ENCODE results near the gene CELA2B. TPM values are rescaled to one million over a fixed set of nuclear protein-coding genes. Genes with fewer than 3 reads are reported as not detected.

CELA2B gene
- total RNA-seq, 2 donors from 2014 or later, result 333 to 1,481 TPM

DNA sequence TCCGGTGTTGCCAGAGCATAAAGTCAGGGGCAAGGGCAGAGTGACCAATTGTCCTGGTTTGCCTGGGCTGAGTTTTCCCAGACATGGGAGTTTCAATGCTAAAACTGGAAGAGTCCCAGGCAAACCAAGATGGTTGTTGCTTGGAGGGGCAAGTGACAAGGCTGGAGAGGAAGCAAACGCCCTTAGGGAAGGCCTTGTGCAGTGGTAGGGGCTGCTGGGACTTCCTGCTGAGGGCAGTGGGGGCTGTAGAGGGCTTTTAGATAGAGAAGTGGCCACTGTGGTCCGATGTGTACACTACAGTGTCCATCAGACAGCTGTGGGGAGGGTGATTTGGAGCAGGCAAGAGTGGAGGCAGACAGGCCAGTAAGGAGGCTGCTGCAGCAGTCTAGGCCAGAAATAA lies 26.3 kb upstream of the CELA2B start:
- ATAC-seq, result peak; percentile 11
- H3K9me3 ChIP-seq, result no peaks in the 10 kb centered on the region
- DNase-seq, result peak; percentile 43 to 69 (median 56)
- intact Hi-C loops (cut with DNase I), result no loop called here
- peak overlapping the region; percentile 67 to 89 (median 85) for H3K27ac ChIP-seq
- WGBS, 2 donors, result 22 to 34% methylated on average over 3 of the region's 3 CpGs
- no peaks in the 10 kb centered on the region for H3K27me3 ChIP-seq
- H3K4me3 ChIP-seq, result no peak overlapping the region
- peaks cover 48% of the 10 kb centered on the region for H3K4me1 ChIP-seq
- peaks cover 0 to 7% of the 10 kb centered on the region in 2 donors for H3K36me3 ChIP-seq (replicated peaks in 1 of 2; ENCODE audit: insufficient read depth in 1 of 2, low read depth in 2 of 2)
- TF ChIP-seq, protein P1, sequence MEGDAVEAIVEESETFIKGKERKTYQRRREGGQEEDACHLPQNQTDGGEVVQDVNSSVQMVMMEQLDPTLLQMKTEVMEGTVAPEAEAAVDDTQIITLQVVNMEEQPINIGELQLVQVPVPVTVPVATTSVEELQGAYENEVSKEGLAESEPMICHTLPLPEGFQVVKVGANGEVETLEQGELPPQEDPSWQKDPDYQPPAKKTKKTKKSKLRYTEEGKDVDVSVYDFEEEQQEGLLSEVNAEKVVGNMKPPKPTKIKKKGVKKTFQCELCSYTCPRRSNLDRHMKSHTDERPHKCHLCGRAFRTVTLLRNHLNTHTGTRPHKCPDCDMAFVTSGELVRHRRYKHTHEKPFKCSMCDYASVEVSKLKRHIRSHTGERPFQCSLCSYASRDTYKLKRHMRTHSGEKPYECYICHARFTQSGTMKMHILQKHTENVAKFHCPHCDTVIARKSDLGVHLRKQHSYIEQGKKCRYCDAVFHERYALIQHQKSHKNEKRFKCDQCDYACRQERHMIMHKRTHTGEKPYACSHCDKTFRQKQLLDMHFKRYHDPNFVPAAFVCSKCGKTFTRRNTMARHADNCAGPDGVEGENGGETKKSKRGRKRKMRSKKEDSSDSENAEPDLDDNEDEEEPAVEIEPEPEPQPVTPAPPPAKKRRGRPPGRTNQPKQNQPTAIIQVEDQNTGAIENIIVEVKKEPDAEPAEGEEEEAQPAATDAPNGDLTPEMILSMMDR (IDR thresholded peaks at IDR 0.05), result no peak
- peak in 2 of 3 donors; percentile 19 to 32 for TF ChIP-seq POLR2A (IDR thresholded peaks at IDR 0.05)

DNA sequence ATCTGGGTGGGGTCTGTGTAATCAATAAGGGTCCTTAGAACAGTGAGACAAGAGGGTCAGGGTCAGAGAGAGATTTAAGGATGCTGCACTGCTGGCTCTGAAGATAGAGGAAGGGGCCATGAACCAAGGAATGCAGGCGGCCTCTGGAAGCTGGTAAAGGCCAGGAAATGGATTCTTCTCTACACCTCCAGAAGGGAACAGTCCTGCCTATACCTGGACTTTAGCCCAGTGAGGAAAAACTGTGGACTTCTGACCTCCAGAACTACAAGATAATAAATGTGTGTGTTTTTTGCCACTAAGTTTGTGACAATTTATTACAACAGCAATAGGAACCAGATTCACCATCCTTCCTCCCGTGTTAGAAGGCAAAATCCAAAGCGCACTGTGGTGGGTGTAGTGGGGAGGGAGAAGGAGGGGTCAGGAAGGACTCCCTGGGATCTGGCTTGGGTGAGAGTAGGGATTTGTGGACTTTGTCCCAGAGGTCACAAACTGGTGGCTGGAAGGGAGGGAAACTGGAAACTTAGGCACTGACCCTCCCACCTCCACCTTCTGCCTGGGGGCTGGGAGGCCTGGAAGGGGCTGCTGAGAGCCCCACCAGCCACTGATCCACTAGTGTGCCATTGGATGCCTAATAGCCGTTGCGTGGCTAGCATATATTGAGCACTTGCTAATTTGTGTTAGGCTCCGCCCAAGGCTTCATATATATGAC lies 24.7 kb upstream of the CELA2B start:
- Histone ChIP-seq H3K4me3 (no peak overlapping the region), H3K27ac (peak overlapping the region; percentile 83 to 92 (median 88)), H3K4me1 (peaks cover 54% of the 10 kb centered on the region), H3K9me3 (no peaks in the 10 kb centered on the region), H3K27me3 (no peaks in the 10 kb centered on the region), H3K36me3 (replicated peaks in 1 of 2; ENCODE audit: insufficient read depth in 1 of 2, low read depth in 2 of 2) (peaks cover 0 to 5% of the 10 kb centered on the region in 2 donors)
- intact Hi-C loops (cut with DNase I), result no loop called here
- TF ChIP-seq, protein P1 (IDR thresholded peaks at IDR 0.05), result no peak
- TF ChIP-seq POLR2A (IDR thresholded peaks at IDR 0.05), result peak in 2 of 3 donors; percentile 58 to 70
- DNase-seq (peak; percentile 54 to 74 (median 56)), ATAC-seq (peak; percentile 10)
- 34 to 38% methylated on average over 6 of the region's 6 CpGs for WGBS, 2 donors

DNA sequence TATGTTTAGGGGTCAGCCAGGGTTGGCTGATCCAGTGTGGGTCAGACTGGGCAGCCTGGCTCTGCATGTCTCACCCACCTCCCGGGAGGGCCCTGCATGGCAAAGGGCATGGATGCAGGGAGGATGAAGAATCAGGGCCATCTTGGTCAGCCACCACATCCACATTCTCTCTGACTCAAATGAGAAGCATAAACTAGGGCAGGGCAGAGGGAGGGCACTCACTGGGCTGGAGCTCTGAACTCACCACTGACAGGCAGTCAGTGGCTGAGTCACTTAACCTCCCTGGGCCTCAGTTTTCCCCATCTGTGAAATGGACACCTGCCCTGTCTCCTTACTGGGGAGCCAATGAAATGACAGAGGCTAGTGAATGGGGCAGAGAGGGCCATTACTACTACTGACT lies 23.7 kb upstream of the CELA2B start:
- WGBS, 2 donors, result 44% methylated on average over 1 of the region's 1 CpG; no CpG with 5 or more reads in 1 of the 2 donors
- TF ChIP-seq, protein P1 (IDR thresholded peaks at IDR 0.05), result no peak
- no peak for TF ChIP-seq POLR2A (IDR thresholded peaks at IDR 0.05)
- no peak overlapping the region for H3K4me3 ChIP-seq
- peaks cover 59% of the 10 kb centered on the region for H3K4me1 ChIP-seq
- H3K27ac ChIP-seq, result peak overlapping the region; percentile 83 to 92 (median 88)
- no peaks in the 10 kb centered on the region for H3K27me3 ChIP-seq
- intact Hi-C loops (cut with DNase I), result no loop called here
- DNase-seq (no peak), ATAC-seq (no peak)
- no peaks in the 10 kb centered on the region for H3K36me3 ChIP-seq (replicated peaks in 1 of 2; ENCODE audit: insufficient read depth in 1 of 2, low read depth in 2 of 2)
- H3K9me3 ChIP-seq, result no peaks in the 10 kb centered on the region

DNA sequence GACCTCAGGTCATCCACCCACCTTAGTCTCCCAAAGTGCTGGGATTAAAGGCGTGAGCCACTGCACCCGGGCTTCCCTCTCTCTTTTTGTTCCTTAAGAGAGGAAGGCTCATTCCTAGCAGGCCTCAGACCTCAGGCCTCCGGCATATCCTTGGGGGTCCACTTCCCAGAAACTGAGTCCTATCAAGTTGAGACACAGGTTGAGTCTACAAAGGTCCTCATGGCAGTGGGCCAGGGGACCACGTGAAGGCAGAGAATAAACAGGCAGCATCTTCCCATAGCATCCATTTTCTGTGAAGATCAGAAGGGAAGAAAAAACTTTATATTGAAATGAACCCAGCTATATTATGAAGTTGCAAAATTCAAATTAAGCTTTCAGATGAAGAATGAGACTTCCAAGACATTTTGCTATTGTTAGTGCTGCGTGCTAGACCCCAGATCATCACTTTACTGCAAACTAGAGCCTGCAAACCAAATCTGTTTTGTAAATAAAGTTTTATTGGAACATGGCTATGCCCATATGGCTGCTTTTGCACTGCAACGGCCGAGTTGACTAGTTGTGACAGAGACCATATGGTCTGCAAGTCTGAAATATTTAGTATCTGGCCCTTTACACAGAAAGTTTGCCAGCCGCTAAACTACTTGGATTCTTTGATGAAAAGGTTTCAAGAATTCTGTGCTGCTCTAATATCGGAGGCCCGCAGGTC lies 22.9 kb upstream of the CELA2B start:
- intact Hi-C loops (cut with DNase I), result no loop called here
- WGBS, 2 donors, result 65 to 72% methylated on average over 10 of the region's 10 CpGs

More for the DNA sequence above, 22.9 kb upstream of the CELA2B start:
- TF ChIP-seq POLR2A (IDR thresholded peaks at IDR 0.05), result no peak
- TF ChIP-seq, protein P1 (IDR thresholded peaks at IDR 0.05), result no peak
- no peaks in the 10 kb centered on the region for H3K27me3 ChIP-seq
- no peak for DNase-seq
- no peaks in the 10 kb centered on the region for H3K9me3 ChIP-seq
- H3K4me3 ChIP-seq, result no peak overlapping the region
- ATAC-seq, result no peak
- peak overlapping the region; percentile 83 to 92 (median 88) for H3K27ac ChIP-seq
- no peaks in the 10 kb centered on the region for H3K36me3 ChIP-seq (replicated peaks in 1 of 2; ENCODE audit: insufficient read depth in 1 of 2, low read depth in 2 of 2)
- peaks cover 64% of the 10 kb centered on the region for H3K4me1 ChIP-seq
